Parathyroid adenoma (tissue), 2 donors: ENCODE measurements around the gene RBM48.
"Not testable (repeated sequence)": the region's sequence is repeated elsewhere in the genome, so short reads cannot be mapped to it uniquely, and the experiment has no call there.

Source experiments
- H2AFZ ChIP-seq: fragments of 300-600 bp; sonication (generic); one replicate; pipeline ENCODE4 v1.7.0; 2017; ENCODE audit warnings: antibody characterized with exemption, mild to moderate bottlenecking
- H3K27ac ChIP-seq: fragments of 300-600 bp; sonication (generic); one replicate; pipeline ENCODE4 v1.7.0; 2017
- H3K27me3 ChIP-seq: fragments of 300-600 bp; sonication (generic); one replicate; pipeline ENCODE4 v1.7.0; 2017; ENCODE audit warnings: low read length; ENCODE audit not compliant: control insufficient read depth, insufficient read depth
- H3K36me3 ChIP-seq: fragments of 300-600 bp; sonication (generic); one replicate; pipeline ENCODE4 v1.7.0; 2017; ENCODE audit warnings: low read length; ENCODE audit not compliant: control insufficient read depth, insufficient read depth
- H3K4me1 ChIP-seq: fragments of 300-600 bp; sonication (generic); one replicate; pipeline ENCODE4 v1.7.0; 2017; ENCODE audit warnings: control low read depth
- H3K4me2 ChIP-seq: fragments of 300-600 bp; sonication (generic); one replicate; pipeline ENCODE4 v1.7.0; 2017; ENCODE audit warnings: low read length
- H3K4me3 ChIP-seq: fragments of 300-600 bp; sonication (generic); one replicate; pipeline ENCODE4 v1.7.0; 2017; ENCODE audit warnings: low read depth, low read length
- H3K79me2 ChIP-seq: fragments of 300-600 bp; sonication (generic); one replicate; pipeline ENCODE4 v1.7.0; 2017; ENCODE audit warnings: control low read depth
- H3K9ac ChIP-seq: fragments of 300-600 bp; sonication (generic); one replicate; pipeline ENCODE4 v1.7.0; 2017; ENCODE audit warnings: mild to moderate bottlenecking
- H3K9me3 ChIP-seq: fragments of 300-600 bp; sonication (generic); one replicate; pipeline ENCODE4 v1.7.0; 2017; ENCODE audit warnings: low read length; ENCODE audit not compliant: control insufficient read depth
- TF ChIP-seq, protein P1 (sequence below): fragments of 300-600 bp; sonication (generic); IDR thresholded peaks from one replicate; pipeline ENCODE4 v1.7.0; 2017; ENCODE audit warnings: antibody characterized with exemption, mild to moderate bottlenecking
- donor health status: primary hyperparathyroidism.

The RBM48 gene

DNA sequence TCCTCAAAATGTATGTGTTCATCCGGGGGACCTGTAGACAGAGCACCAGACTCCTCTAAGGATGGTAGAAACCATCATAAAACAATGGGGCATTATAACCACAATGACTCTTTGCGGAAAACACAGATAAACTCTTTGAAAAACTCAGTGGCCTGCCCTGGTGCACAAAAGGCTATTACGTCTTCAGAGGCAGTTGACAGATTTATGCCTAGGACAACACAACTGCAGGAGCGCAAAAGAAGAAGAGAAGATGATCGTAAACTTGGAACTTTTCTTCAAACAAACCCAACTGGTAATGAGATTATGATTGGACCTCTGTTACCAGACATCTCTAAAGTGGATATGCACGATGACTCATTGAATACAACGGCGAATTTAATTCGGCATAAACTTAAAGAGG, 6.0 kb downstream of the RBM48 start:
- H3K4me3 ChIP-seq: no peak overlapping the region
- no peak overlapping the region for H3K9ac ChIP-seq
- H3K27me3 ChIP-seq: no peaks in the 10 kb centered on the region
- peaks cover 5% of the 10 kb centered on the region for H3K79me2 ChIP-seq
- no peaks in the 10 kb centered on the region for H3K9me3 ChIP-seq
- no peaks in the 10 kb centered on the region for H3K36me3 ChIP-seq
- no peak overlapping the region for H3K27ac ChIP-seq
- TF ChIP-seq, protein P1, sequence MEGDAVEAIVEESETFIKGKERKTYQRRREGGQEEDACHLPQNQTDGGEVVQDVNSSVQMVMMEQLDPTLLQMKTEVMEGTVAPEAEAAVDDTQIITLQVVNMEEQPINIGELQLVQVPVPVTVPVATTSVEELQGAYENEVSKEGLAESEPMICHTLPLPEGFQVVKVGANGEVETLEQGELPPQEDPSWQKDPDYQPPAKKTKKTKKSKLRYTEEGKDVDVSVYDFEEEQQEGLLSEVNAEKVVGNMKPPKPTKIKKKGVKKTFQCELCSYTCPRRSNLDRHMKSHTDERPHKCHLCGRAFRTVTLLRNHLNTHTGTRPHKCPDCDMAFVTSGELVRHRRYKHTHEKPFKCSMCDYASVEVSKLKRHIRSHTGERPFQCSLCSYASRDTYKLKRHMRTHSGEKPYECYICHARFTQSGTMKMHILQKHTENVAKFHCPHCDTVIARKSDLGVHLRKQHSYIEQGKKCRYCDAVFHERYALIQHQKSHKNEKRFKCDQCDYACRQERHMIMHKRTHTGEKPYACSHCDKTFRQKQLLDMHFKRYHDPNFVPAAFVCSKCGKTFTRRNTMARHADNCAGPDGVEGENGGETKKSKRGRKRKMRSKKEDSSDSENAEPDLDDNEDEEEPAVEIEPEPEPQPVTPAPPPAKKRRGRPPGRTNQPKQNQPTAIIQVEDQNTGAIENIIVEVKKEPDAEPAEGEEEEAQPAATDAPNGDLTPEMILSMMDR: no peak
- no peak overlapping the region for H3K4me2 ChIP-seq
- no peaks in the 10 kb centered on the region for H3K4me1 ChIP-seq
- no peak overlapping the region for H2AFZ ChIP-seq

DNA sequence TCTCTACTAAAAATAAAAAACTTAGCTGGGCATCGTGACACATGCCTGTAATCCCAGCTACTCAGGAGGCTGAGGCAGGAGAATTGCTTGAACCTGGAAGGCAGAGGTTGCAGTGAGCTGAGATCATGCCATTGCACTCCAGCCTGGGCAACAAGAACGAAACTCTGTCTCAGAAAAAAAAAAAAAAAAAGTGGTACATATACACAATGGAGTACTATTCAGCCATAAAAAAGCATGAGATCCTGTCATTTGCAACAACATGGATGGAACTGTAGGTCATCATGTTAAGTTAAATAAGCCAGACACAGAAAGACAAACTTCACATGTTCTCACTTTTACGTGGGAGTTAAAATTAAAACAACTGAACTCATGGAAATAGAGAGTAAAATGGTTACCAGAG, 14.9 kb downstream of the RBM48 start:
- H3K36me3 ChIP-seq, H3K27ac ChIP-seq, H3K4me2 ChIP-seq, H2AFZ ChIP-seq, H3K27me3 ChIP-seq, H3K9me3 ChIP-seq, H3K4me3 ChIP-seq, H3K4me1 ChIP-seq, H3K9ac ChIP-seq, H3K79me2 ChIP-seq: not testable (repeated sequence)

DNA sequence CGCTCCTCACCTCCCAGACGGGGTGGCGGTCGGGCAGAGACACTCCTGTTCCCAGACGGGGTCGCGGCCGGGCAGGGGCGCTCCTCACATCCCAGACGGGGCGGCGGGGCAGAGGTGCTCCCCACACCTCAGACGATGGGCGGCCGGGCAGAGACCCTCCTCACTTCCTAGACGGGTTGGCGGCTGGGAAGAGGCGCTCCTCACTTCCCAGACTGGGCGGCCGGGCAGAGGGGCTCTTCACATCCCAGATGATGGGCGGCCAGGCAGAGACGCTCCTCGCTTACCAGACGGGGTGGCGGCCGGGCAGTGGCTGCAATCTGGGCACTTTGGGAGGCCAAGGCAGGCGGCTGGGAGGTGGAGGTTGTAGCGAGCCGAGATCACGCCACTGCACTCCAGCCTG, 16.5 kb downstream of the RBM48 start:
- not testable (repeated sequence) for H3K4me1 ChIP-seq

DNA sequence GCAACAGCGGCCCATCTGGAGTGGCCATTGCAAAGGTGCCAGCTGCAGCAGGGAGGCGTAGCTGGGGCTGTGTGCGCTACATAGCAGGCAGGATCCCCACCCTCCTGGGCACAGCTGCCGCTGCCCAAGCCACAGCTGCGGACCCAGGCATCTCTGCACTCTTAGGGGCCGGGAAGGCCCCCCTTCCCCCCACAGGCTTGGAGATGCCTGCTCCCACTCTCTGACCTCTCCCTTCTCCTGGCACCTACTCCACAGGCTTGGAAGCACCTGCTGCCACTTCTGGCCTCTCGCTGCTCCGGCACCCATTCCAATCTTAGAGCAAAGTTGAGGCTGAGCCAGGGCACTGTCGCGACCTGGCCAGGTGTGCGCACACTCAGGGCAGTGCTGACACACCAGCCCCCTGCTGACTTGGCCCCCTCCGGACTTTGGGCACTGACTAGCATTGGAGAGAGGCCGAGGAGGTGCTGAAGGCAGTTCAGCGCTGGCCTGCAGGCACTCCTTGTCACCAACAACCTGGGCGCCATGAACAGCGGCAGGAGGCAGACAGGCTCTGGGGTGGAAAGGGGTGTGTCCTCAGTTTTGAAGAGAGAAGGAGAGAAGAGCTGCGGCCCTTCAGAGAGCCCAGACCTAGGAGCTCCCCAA, 18.4 kb downstream of the RBM48 start:
- no peaks in the 10 kb centered on the region for H3K79me2 ChIP-seq
- no peaks in the 10 kb centered on the region for H3K36me3 ChIP-seq
- no peaks in the 10 kb centered on the region for H3K9me3 ChIP-seq
- H3K27ac ChIP-seq: no peak overlapping the region
- H3K27me3 ChIP-seq: no peaks in the 10 kb centered on the region
- no peak overlapping the region for H3K9ac ChIP-seq
- no peak overlapping the region for H2AFZ ChIP-seq
- no peaks in the 10 kb centered on the region for H3K4me1 ChIP-seq
- no peak overlapping the region for H3K4me3 ChIP-seq
- TF ChIP-seq, protein P1: no peak
- no peak overlapping the region for H3K4me2 ChIP-seq

More for the DNA sequence above, 16.5 kb downstream of the RBM48 start:
- not testable (repeated sequence) for H3K4me2 ChIP-seq, H2AFZ ChIP-seq, H3K27ac ChIP-seq, H3K27me3 ChIP-seq, H3K9me3 ChIP-seq, H3K79me2 ChIP-seq, H3K4me3 ChIP-seq, H3K36me3 ChIP-seq, H3K9ac ChIP-seq

DNA sequence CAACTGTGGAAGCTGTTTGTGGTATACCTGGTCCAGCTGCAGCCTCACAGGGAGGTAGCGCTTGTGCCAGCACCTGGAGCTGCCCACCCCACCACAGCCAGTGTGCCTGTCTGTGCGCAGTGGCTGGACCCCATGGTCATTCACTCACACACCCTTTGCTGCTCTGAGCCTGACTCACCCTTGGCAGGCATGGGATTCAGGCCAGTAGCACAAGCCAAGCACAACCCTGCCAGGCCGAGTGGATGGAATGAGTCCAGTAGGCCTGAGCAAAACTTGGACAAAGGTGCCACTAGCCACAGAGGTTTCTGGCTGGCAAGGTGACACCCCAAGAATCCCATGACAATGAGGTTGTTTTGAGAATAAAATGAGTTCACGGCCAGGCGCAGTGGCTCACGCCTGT, 19.0 kb downstream of the RBM48 start:
- no peak overlapping the region for H3K27ac ChIP-seq
- no peak overlapping the region for H2AFZ ChIP-seq
- H3K36me3 ChIP-seq: no peaks in the 10 kb centered on the region
- H3K9ac ChIP-seq: no peak overlapping the region
- no peaks in the 10 kb centered on the region for H3K9me3 ChIP-seq
- no peak overlapping the region for H3K4me3 ChIP-seq
- H3K79me2 ChIP-seq: no peaks in the 10 kb centered on the region
- TF ChIP-seq, protein P1: no peak
- H3K27me3 ChIP-seq: no peaks in the 10 kb centered on the region
- H3K4me2 ChIP-seq: no peak overlapping the region
- no peaks in the 10 kb centered on the region for H3K4me1 ChIP-seq

DNA sequence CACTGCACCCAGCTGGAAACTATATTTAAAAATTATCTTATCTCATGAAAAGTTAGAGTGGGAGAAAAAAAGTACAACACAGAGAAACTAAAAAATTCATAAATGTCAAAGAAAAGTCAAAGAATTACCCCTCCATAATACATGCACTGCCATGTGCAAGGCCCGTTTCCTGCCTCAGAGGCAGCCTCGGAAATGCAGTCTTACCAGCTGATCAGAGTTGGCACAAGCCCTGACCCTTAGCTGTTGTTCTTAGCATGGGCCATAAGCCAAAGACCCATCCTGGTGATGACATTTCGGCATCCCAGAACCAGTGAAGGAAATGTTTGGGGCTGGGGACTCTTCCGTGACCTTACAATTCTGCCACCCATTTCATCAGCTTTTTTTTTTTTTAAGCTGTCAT, 21.6 kb downstream of the RBM48 start:
- TF ChIP-seq, protein P1: no peak
- Histone ChIP-seq H3K4me2 (no peak overlapping the region), H3K27ac (no peak overlapping the region), H2AFZ (no peak overlapping the region), H3K4me1 (no peaks in the 10 kb centered on the region), H3K36me3 (no peaks in the 10 kb centered on the region), H3K9ac (no peak overlapping the region), H3K27me3 (no peaks in the 10 kb centered on the region), H3K79me2 (no peaks in the 10 kb centered on the region), H3K4me3 (no peak overlapping the region), H3K9me3 (no peaks in the 10 kb centered on the region)
